Measurements from ENCODE around the gene ASB13.

Gene ASB13

GRCh38 chr10:5625992-5626777 is 40.2 kb downstream of the ASB13 start:
- in situ Hi-C loops (cut with MboI; ENCODE audit: low sequenced_read_pairs) = no loop called here

- in situ Hi-C loops (cut with MboI; ENCODE audit: low sequenced_read_pairs) = loop anchor here (25.0 kb wide), 1 partner anchor 787 kb away; the partner anchor contains the start of gene AKR1E2
Observed at GRCh38 chr10:5624701-5625100, 41.7 kb downstream of the ASB13 start.

- in situ Hi-C loops (cut with MboI; ENCODE audit: low sequenced_read_pairs) = loop anchor here (25.0 kb wide), 1 partner anchor 786 kb away; the partner anchor contains the start of gene AKR1E2
Observed at GRCh38 chr10:5623081-5623748, 43.2 kb downstream of the ASB13 start.

- in situ Hi-C loops (cut with MboI; ENCODE audit: low sequenced_read_pairs) = loop anchor here (25.0 kb wide), 1 partner anchor 785 kb away; the partner anchor contains the start of gene AKR1E2
Observed at GRCh38 chr10:5622186-5622960, 44.0 kb downstream of the ASB13 start.

- in situ Hi-C loops (cut with MboI; ENCODE audit: low sequenced_read_pairs) = loop anchor here (25.0 kb wide), 1 partner anchor 784 kb away; the partner anchor contains the start of gene AKR1E2
Observed at GRCh38 chr10:5621371-5621770, 45.0 kb downstream of the ASB13 start.

- in situ Hi-C loops (cut with MboI; ENCODE audit: low sequenced_read_pairs) = loop anchor here (25.0 kb wide), 1 partner anchor 784 kb away; the partner anchor contains the start of gene AKR1E2
Observed at GRCh38 chr10:5620966-5621365, 45.4 kb downstream of the ASB13 start.

GRCh38 chr10:5620223-5620721 is 46.1 kb downstream of the ASB13 start:
- in situ Hi-C loops (cut with MboI; ENCODE audit: low sequenced_read_pairs) = loop anchor here (25.0 kb wide), 1 partner anchor 783 kb away; the partner anchor contains the start of gene AKR1E2

GRCh38 chr10:5619362-5620211 is 46.8 kb downstream of the ASB13 start:
- in situ Hi-C loops (cut with MboI; ENCODE audit: low sequenced_read_pairs) = loop anchor here (25.0 kb wide), 1 partner anchor 782 kb away; the partner anchor contains the start of gene AKR1E2

GRCh38 chr10:5618829-5619228 is 47.6 kb downstream of the ASB13 start:
- in situ Hi-C loops (cut with MboI; ENCODE audit: low sequenced_read_pairs) = loop anchor here (25.0 kb wide), 1 partner anchor 782 kb away; the partner anchor contains the start of gene AKR1E2

- in situ Hi-C loops (cut with MboI; ENCODE audit: low sequenced_read_pairs) = loop anchor here (25.0 kb wide), 1 partner anchor 781 kb away; the partner anchor contains the start of gene AKR1E2
Observed at GRCh38 chr10:5618042-5618441, 48.4 kb downstream of the ASB13 start.

GRCh38 chr10:5617521-5617920 is 48.9 kb downstream of the ASB13 start:
- in situ Hi-C loops (cut with MboI; ENCODE audit: low sequenced_read_pairs) = loop anchor here (25.0 kb wide), 1 partner anchor 780 kb away; the partner anchor contains the start of gene AKR1E2

- in situ Hi-C loops (cut with MboI; ENCODE audit: low sequenced_read_pairs) = loop anchor here (25.0 kb wide), 1 partner anchor 780 kb away; the partner anchor contains the start of gene AKR1E2
Observed at GRCh38 chr10:5616836-5617235, 49.6 kb downstream of the ASB13 start.

GRCh38 chr10:5616046-5616445 is 50.3 kb downstream of the ASB13 start:
- in situ Hi-C loops (cut with MboI; ENCODE audit: low sequenced_read_pairs) = loop anchor here (25.0 kb wide), 1 partner anchor 779 kb away; the partner anchor contains the start of gene AKR1E2

- in situ Hi-C loops (cut with MboI; ENCODE audit: low sequenced_read_pairs) = loop anchor here (25.0 kb wide), 1 partner anchor 778 kb away; the partner anchor contains the start of gene AKR1E2
Observed at GRCh38 chr10:5615316-5615715, 51.1 kb downstream of the ASB13 start.

- in situ Hi-C loops (cut with MboI; ENCODE audit: low sequenced_read_pairs) = loop anchor here (25.0 kb wide), 1 partner anchor 777 kb away; the partner anchor contains the start of gene AKR1E2
Observed at GRCh38 chr10:5614155-5614721, 52.2 kb downstream of the ASB13 start.

GRCh38 chr10:5613481-5614154 is 52.8 kb downstream of the ASB13 start:
- in situ Hi-C loops (cut with MboI; ENCODE audit: low sequenced_read_pairs) = loop anchor here (25.0 kb wide), 1 partner anchor 776 kb away; the partner anchor contains the start of gene AKR1E2

- in situ Hi-C loops (cut with MboI; ENCODE audit: low sequenced_read_pairs) = loop anchor here (25.0 kb wide), 1 partner anchor 775 kb away; the partner anchor contains the start of gene AKR1E2
Observed at GRCh38 chr10:5611899-5612680, 54.3 kb downstream of the ASB13 start.

All from HL-60/S4 treated with retinoic acid at 250 ng/mL for 4 days and 3 days (cell line).